Panc1 (cell line): Measurements from ENCODE around the gene ZNF384. TPM values are rescaled to one million over a fixed set of nuclear protein-coding genes. Genes with fewer than 3 reads are reported as not detected.
A peak's percentile ranks its signal among the peaks of the same experiment; 100 is the strongest.

Experiments
- ATAC-seq: fragments of 200-7000 bp; cut with Tn5 transposase; 2 replicates; pipeline ENCODE4 v1.9.1; 2020; ENCODE audit warnings: mild to moderate bottlenecking, moderate library complexity
- Bru-seq: library from RNA; stranded (reverse); fragments of 400-500 nt; gene quantifications from one replicate; lab custom pipeline; 2021; lab: Mats Ljungman, UMichigan
- BruChase-seq, 2 experiments: library from RNA; stranded (reverse); fragments of 400-500 nt; gene quantifications; one replicate each; lab custom pipeline; 2021; lab: Mats Ljungman, UMichigan
- BruUV-seq: library from RNA; stranded (reverse); fragments of 400-500 nt; replicated peaks from 2 replicates; lab custom pipeline; 2021; lab: Mats Ljungman, UMichigan
- CTCF ChIA-PET: fragments of 300-600 bp; sonication (Branson Sonifier 250); formaldehyde crosslinking; loops from one replicate; lab custom pipeline; 2022; ENCODE audit warnings: antibody characterized with exemption; lab: Charles Lee
- POLR2A ChIA-PET: fragments of 300-600 bp; sonication (Branson Sonifier 250); formaldehyde crosslinking; loops from one replicate; lab custom pipeline; 2022; ENCODE audit warnings: antibody characterized with exemption; lab: Charles Lee
- DNase-seq: peaks from one replicate; pipeline ENCODE4 v3.0.0-alpha.2; 2010; ENCODE audit warnings: low read depth, low spot score
- H3K27ac ChIP-seq: 2 replicates; pipeline ENCODE4 v1.5.1; 2011; ENCODE audit warnings: mild to moderate bottlenecking, low read length, inconsistent platforms
- H3K27me3 ChIP-seq: fragments of 200-500 bp; sonication (Bioruptor generic); 2 replicates; pipeline ENCODE4 v1.6.0; 2014; ENCODE audit warnings: low read length, inconsistent platforms; ENCODE audit not compliant: control insufficient read depth, insufficient read depth
- H3K36me3 ChIP-seq: fragments of 200-500 bp; sonication (Bioruptor generic); 2 replicates; pipeline ENCODE4 v1.5.1; 2014; ENCODE audit warnings: inconsistent platforms, mild to moderate bottlenecking, low read length, moderate library complexity; ENCODE audit not compliant: control insufficient read depth, insufficient read depth
- H3K4me1 ChIP-seq: 2 replicates; pipeline ENCODE4 v1.5.1; 2011; ENCODE audit warnings: inconsistent platforms, mild to moderate bottlenecking, low read length, moderate library complexity; ENCODE audit not compliant: control insufficient read depth, insufficient read depth
- H3K4me3 ChIP-seq, 2 experiments: 2 replicates each; pipeline ENCODE4 v1.5.1; 2011 to 2012; ENCODE audit warnings: low read depth in 2 of 2, low read length in 2 of 2, mild to moderate bottlenecking in 2 of 2, inconsistent platforms in 1 of 2, moderate library complexity in 1 of 2
- H3K9me3 ChIP-seq: fragments of 200-500 bp; sonication (Bioruptor generic); 2 replicates; pipeline ENCODE4 v1.5.1; 2014; ENCODE audit warnings: low read depth, mild to moderate bottlenecking, inconsistent platforms, low read length, moderate library complexity; ENCODE audit not compliant: control insufficient read depth, insufficient read depth
- POLR2AphosphoS5 ChIP-seq: IDR thresholded peaks from 2 replicates; pipeline ENCODE4 v1.6.1; 2012; ENCODE audit warnings: mild to moderate bottlenecking, low read depth, low read length, moderate library complexity
- SIN3A ChIP-seq: IDR thresholded peaks from 2 replicates; pipeline ENCODE4 v1.6.1; 2012; ENCODE audit warnings: low read depth, mild to moderate bottlenecking, low read length, moderate library complexity, borderline replicate concordance; ENCODE audit not compliant: insufficient read depth
- TCF7L2 ChIP-seq: IDR thresholded peaks from 2 replicates; pipeline ENCODE4 v1.6.1; 2011; ENCODE audit warnings: mild to moderate bottlenecking, low read depth, low read length, inconsistent platforms
- in situ Hi-C: cut with HindIII; loops from 2 replicates; pipeline ENCODE4 v1.10.0; 2016; ENCODE audit warnings: low sequenced_read_pairs, low pct_unique_long_range_greater_than_20kb
- intact Hi-C: fragments of 100-400 bp; cut with micrococcal nuclease; formaldehyde crosslinking; loops from one replicate; pipeline ENCODE4 v1.10.0; 2022; ENCODE audit not compliant: unreplicated experiment
- long read RNA-seq: library from polyadenylated mRNA; unstranded; transcript quantifications from one replicate; pipeline ENCODE4 v2.0.0, GENCODE V29; 2021; ENCODE audit not compliant: unreplicated experiment
- polyA plus RNA-seq: library from polyadenylated mRNA; unstranded; fragments of >200 nt; gene quantifications from one replicate; pipeline ENCODE4 v1.2.1, GENCODE V29; 2012; ENCODE audit warnings: missing spikeins; ENCODE audit not compliant: insufficient read length
- total RNA-seq: library from RNA; stranded (reverse); gene quantifications from one replicate; pipeline ENCODE4 v1.2.1, GENCODE V29; 2021; ENCODE audit not compliant: unreplicated experiment
- TF ChIP-seq, protein P1 (sequence below): fragments of 450-650 bp; IDR thresholded peaks from 2 replicates; pipeline ENCODE4 v1.5.1; 2017; ENCODE audit warnings: mild to moderate bottlenecking
- TF ChIP-seq, protein P2 (sequence below), 2 experiments: IDR thresholded peaks; 2 replicates each; pipeline ENCODE4 v1.6.1; 2011 to 2012; ENCODE audit warnings: low read depth in 2 of 2, control low read depth in 1 of 2, low read length in 1 of 2, mild to moderate bottlenecking in 1 of 2, moderate library complexity in 1 of 2; ENCODE audit not compliant: insufficient read depth in 1 of 2

Gene ZNF384
- 54.3 TPM for total RNA-seq
- polyA plus RNA-seq: 60.1 TPM
- percentile 83 among the genes with signal in this experiment for Bru-seq, nascent RNA
- percentile 78 among the genes with signal in this experiment for BruChase-seq, experiment 1, labeled RNA remaining after a 2-hour chase
- BruChase-seq, experiment 2, labeled RNA remaining after a 6-hour chase: percentile 77 among the genes with signal in this experiment
- long read RNA-seq, partial matches to known transcripts: 27 of 80 reads
- long read RNA-seq, other reads (novel, unspliced or antisense): 50 of 80 reads

DNA sequence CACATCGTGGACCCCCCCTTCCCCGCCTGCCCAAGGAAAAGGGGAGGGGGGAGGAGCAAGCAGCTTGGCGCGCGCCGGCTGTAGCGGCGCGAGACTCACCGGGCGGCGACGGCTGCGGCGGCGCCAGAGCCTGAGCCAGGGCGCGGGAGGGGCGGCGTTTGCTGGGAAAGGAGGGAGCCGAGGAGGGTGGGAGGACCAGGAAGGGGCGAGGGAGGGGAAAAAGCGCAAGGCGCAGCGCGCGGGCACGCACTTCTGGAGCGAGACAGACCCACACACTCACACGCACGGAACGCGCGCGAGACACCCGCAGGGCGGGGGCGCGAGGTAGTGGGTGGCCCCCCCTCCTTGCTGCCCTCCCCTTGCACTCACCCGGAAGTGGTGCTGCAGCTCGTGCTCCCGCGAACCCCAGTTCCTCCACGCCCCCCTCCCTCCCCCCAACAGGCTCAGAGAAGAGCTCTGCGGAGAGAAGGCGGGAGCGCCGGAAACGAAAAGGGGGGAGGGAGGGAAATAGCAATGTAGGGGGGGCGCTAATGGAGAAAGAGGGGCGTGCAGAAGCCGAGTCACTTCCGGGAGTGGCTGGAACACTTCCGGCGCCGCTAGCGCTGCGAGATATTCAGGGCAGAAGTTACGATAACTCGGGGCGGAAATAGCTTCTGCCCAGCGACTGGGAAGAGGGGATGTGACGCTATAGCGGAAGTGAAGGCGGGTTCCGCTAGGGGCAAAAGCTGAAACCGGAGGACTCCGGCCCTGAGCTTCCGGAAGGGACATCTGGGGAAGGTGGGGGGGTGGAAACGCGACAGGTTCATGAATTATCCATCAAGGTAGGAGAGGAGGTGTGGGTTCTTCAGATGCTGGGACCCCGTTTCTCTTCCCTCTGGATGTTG is at the start of gene ZNF384:
ZNF384 (minus strand) TSS at position 377 of the 884 bp plus-strand sequence. CDS start 9,855 bp downstream, outside the sequence.
- Histone ChIP-seq H3K36me3 (peaks cover 4% of the 10 kb centered on the region; the same call in 1 of the 2 replicates), H3K27me3 (no peaks in the 10 kb centered on the region), H3K4me3 (peak within 1 kb of the TSS; percentile 83 to 86), H3K9me3 (no peaks in the 10 kb centered on the region), H3K27ac (peak within 1 kb of the TSS; percentile 97), H3K4me1 (peaks cover 14% of the 10 kb centered on the region)
- DNase-seq (peak; percentile 86), ATAC-seq (peak; percentile 94)
- ChIA-PET CTCF (interaction anchor here (0.6 to 0.7 kb wide), 4 partner anchors 68 to 135 kb away, joined by 3 to 8 read pairs (median 5); partner anchors contain the start of gene PTMS), POLR2A (interaction anchor here (0.6 to 0.7 kb wide), 14 partner anchors 17 to 1355 kb away, joined by 3 to 15 read pairs (median 8); partner anchors contain the start of gene TPI1)
- intact Hi-C loops (loop anchor here (2.0 kb wide), 1 partner anchor 82 kb away; the partner anchor contains the start of gene CHD4), in situ Hi-C loops (no loop called here)
- TF ChIP-seq SIN3A (no peak), POLR2AphosphoS5 (peak; percentile 69)
- no TSS peak for BruUV-seq

DNA sequence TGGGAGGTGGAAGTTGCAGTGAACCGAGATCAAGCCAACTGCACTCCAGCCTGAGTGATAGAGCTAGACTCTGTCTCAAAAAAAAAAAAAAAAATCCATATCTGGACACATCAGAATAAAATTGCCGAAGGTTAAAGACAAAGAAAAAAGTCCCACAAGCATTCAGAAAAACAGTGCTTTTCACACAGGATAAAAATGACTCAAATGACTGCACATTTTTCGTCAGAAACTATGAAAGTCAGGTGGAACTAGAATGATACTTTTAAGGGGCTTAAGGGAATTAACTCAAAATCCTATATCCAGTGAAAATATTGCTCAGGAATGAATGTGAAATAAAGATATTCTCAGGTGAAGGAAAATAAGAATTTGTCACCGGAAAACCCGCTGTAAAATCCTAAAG is 47.6 kb upstream of the ZNF384 start:
- Histone ChIP-seq H3K4me3 (no peak overlapping the region), H3K27ac (no peak overlapping the region), H3K4me1 (peaks cover 7% of the 10 kb centered on the region; the same call in 1 of the 2 replicates), H3K27me3 (no peaks in the 10 kb centered on the region), H3K36me3 (no peaks in the 10 kb centered on the region), H3K9me3 (no peaks in the 10 kb centered on the region)
- TF ChIP-seq, protein P1, sequence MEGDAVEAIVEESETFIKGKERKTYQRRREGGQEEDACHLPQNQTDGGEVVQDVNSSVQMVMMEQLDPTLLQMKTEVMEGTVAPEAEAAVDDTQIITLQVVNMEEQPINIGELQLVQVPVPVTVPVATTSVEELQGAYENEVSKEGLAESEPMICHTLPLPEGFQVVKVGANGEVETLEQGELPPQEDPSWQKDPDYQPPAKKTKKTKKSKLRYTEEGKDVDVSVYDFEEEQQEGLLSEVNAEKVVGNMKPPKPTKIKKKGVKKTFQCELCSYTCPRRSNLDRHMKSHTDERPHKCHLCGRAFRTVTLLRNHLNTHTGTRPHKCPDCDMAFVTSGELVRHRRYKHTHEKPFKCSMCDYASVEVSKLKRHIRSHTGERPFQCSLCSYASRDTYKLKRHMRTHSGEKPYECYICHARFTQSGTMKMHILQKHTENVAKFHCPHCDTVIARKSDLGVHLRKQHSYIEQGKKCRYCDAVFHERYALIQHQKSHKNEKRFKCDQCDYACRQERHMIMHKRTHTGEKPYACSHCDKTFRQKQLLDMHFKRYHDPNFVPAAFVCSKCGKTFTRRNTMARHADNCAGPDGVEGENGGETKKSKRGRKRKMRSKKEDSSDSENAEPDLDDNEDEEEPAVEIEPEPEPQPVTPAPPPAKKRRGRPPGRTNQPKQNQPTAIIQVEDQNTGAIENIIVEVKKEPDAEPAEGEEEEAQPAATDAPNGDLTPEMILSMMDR: no peak
- TF ChIP-seq SIN3A: no peak
- TF ChIP-seq TCF7L2: no peak
- TF ChIP-seq, protein P2, sequence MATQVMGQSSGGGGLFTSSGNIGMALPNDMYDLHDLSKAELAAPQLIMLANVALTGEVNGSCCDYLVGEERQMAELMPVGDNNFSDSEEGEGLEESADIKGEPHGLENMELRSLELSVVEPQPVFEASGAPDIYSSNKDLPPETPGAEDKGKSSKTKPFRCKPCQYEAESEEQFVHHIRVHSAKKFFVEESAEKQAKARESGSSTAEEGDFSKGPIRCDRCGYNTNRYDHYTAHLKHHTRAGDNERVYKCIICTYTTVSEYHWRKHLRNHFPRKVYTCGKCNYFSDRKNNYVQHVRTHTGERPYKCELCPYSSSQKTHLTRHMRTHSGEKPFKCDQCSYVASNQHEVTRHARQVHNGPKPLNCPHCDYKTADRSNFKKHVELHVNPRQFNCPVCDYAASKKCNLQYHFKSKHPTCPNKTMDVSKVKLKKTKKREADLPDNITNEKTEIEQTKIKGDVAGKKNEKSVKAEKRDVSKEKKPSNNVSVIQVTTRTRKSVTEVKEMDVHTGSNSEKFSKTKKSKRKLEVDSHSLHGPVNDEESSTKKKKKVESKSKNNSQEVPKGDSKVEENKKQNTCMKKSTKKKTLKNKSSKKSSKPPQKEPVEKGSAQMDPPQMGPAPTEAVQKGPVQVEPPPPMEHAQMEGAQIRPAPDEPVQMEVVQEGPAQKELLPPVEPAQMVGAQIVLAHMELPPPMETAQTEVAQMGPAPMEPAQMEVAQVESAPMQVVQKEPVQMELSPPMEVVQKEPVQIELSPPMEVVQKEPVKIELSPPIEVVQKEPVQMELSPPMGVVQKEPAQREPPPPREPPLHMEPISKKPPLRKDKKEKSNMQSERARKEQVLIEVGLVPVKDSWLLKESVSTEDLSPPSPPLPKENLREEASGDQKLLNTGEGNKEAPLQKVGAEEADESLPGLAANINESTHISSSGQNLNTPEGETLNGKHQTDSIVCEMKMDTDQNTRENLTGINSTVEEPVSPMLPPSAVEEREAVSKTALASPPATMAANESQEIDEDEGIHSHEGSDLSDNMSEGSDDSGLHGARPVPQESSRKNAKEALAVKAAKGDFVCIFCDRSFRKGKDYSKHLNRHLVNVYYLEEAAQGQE (IDR thresholded peaks at IDR 0.05; ENCODE audit: insufficient read depth in 1 of 2, low read depth in 2 of 2, low read length in 1 of 2): no peak
- TF ChIP-seq POLR2AphosphoS5: no peak
- no peak for DNase-seq
- CTCF ChIA-PET: no interaction called here
- TSS peak; percentile 41 for BruUV-seq
- intact Hi-C loops: loop anchor here (1.0 kb wide), 1 partner anchor 89 kb away; no protein-coding TSS in a partner anchor
- POLR2A ChIA-PET: no interaction called here
- in situ Hi-C loops: no loop called here
- no peak for ATAC-seq
